H1 (cell line): ENCODE data around the gene AOPEP. TPM values are rescaled to one million over a fixed set of nuclear protein-coding genes. Genes with fewer than 3 reads are reported as not detected.

Source experiments
- ATF3 ChIP-seq: IDR thresholded peaks from 2 replicates; pipeline ENCODE4 v1.6.1; 2011; ENCODE audit warnings: low read depth, mild to moderate bottlenecking, low read length; ENCODE audit not compliant: insufficient read depth
- polyA plus RNA-seq, 7 experiments: library from polyadenylated mRNA; depleted of rRNA in 3 of 7; stranded (reverse) in 5 of 7; unstranded in 2 of 7; fragments of >200 nt in 5 of 7; fragments of 200-250 nt in 2 of 7; gene quantifications; 1 replicate in 5 of 7; 2 replicates in 1 of 7; 4 replicates in 1 of 7; pipeline versions ENCODE4 v1.2.1 to v1.2.3, GENCODE V29; 2011 to 2013; ENCODE audit warnings: missing spikeins in 2 of 7, mixed read lengths in 2 of 7
- total RNA-seq: library from RNA; stranded (reverse); fragmentation: NEBNext Ultra II Directional; extraction: Animal tissue kit (Norgen Biotek cat#: 25700); gene quantifications from 2 replicates; pipeline ENCODE4 v1.2.1, GENCODE V29; 2021
- TF ChIP-seq, protein P1 (sequence below): IDR thresholded peaks from 2 replicates; pipeline ENCODE4 v1.6.1; 2012; ENCODE audit warnings: inconsistent platforms

AOPEP gene
- total and polyA plus RNA-seq, 2 of the 8 experiments (the other 6 are each of a cell fraction or from before 2014, with no cell fraction given), result 6.1 to 14.3 TPM

- TF ChIP-seq, protein P1, sequence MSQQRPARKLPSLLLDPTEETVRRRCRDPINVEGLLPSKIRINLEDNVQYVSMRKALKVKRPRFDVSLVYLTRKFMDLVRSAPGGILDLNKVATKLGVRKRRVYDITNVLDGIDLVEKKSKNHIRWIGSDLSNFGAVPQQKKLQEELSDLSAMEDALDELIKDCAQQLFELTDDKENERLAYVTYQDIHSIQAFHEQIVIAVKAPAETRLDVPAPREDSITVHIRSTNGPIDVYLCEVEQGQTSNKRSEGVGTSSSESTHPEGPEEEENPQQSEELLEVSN, result no peak
- TF ChIP-seq ATF3, result no peak
- TF ChIP-seq, all 59 proteins: peak for 0
These were observed 266.8 kb downstream of the AOPEP start (continued) for GRCh38 chr9:94993160-94993820.
